Spleen (tissue), 7 donors: ENCODE results near the gene MSANTD2.

Experiments used
- POLR2A ChIP-seq, 3 donors: fragments of 450-650 bp; IDR thresholded peaks; one replicate each; pipeline ENCODE4 v1.5.1; 2017; ENCODE audit warnings: antibody characterized with exemption in 3 of 3, mild to moderate bottlenecking in 1 of 3
- POLR2AphosphoS5 ChIP-seq, 3 donors: sonication (generic); formaldehyde crosslinking; IDR thresholded peaks; one replicate each; pipeline ENCODE4 v1.5.1; 2017; ENCODE audit warnings: antibody characterized with exemption in 3 of 3
- TF ChIP-seq, protein P1 (sequence below), 11 experiments: fragments of 200-600 bp in 7 of 11; fragments of 450-650 bp in 4 of 11; sonication (generic) in 4 of 11; IDR thresholded peaks in 8 of 11; conservative IDR thresholded peaks in 3 of 11; 1 replicate in 7 of 11; 2 replicates in 4 of 11; pipeline versions ENCODE4 v1.4.0 to v1.8.0; 2016 to 2021; ENCODE audit warnings: antibody characterized with exemption in 11 of 11, inconsistent platforms in 4 of 11, mild to moderate bottlenecking in 1 of 11
- donor health status: DM: no; HTN: no; CAD: no; lungs with moderate emphysema.
- donor health status: DM: no; HTN: no; CAD: no.
- donor health status: DM: no; HTN: no; CAD: no.

DNA sequence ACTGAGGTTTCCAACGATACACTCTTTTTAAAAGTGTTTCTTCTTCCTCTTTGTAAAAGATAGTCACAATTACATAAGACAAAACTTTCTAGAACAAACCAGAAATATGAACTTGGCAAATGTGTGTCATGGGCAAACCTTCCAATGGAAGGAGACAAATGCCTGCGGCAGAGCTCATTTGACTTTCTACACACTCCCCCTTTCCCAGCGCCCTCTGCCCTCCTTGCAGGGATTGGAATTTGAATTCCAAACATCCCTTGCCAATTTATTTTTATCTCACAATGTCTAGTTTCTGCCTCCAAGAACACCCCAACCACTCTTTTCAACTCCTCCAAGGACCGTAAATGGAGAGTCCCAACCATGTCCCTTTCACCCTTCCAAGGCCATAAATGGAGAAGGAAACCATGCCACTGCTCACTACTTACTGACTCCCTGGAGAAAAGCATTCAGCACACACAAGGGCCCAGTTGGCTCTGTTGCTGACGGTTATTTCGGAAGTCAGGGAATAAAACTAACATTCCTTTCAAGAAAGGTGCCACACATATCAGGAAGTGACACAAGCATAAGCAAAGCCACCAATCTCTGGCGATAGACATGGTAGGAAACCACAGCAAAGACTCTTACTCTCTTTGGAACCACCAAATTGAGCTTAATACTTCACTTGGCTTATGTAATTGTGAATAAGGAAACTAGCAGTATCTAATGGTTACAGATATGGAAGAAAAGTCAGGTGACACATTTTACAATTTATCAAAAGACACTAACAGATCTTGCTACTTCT is 23.2 kb downstream of the MSANTD2 start:
- TF ChIP-seq POLR2A (IDR thresholded peaks at IDR 0.05): no peak
- TF ChIP-seq, protein P1, sequence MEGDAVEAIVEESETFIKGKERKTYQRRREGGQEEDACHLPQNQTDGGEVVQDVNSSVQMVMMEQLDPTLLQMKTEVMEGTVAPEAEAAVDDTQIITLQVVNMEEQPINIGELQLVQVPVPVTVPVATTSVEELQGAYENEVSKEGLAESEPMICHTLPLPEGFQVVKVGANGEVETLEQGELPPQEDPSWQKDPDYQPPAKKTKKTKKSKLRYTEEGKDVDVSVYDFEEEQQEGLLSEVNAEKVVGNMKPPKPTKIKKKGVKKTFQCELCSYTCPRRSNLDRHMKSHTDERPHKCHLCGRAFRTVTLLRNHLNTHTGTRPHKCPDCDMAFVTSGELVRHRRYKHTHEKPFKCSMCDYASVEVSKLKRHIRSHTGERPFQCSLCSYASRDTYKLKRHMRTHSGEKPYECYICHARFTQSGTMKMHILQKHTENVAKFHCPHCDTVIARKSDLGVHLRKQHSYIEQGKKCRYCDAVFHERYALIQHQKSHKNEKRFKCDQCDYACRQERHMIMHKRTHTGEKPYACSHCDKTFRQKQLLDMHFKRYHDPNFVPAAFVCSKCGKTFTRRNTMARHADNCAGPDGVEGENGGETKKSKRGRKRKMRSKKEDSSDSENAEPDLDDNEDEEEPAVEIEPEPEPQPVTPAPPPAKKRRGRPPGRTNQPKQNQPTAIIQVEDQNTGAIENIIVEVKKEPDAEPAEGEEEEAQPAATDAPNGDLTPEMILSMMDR (IDR thresholded peaks at IDR 0.05 in 8 of 11, conservative IDR thresholded peaks at IDR 0.05 in 3 of 11): no peak
- TF ChIP-seq POLR2AphosphoS5 (IDR thresholded peaks at IDR 0.05): no peak
